Suprapubic skin (tissue), 4 donors: ENCODE data around the gene SPRYD4. TPM values are rescaled to one million over a fixed set of nuclear protein-coding genes. Genes with fewer than 3 reads are reported as not detected.
A peak's percentile ranks its signal among the peaks of the same experiment; 100 is the strongest.
"Not testable (repeated sequence)": the region's sequence is repeated elsewhere in the genome, so short reads cannot be mapped to it uniquely, and the experiment has no call there.

ENCODE experiments used
- DNase-seq, 2 donors: peaks; one replicate each; pipeline ENCODE4 v3.0.0-alpha.2; 2019; ENCODE audit warnings: low spot score in 2 of 2
- H3K27ac ChIP-seq: fragments of 200-600 bp; sonication (generic); one replicate; pipeline ENCODE4 v1.5.1; 2019
- H3K27me3 ChIP-seq: fragments of 200-600 bp; sonication (generic); one replicate; pipeline ENCODE4 v1.5.1; 2019
- H3K36me3 ChIP-seq: fragments of 200-600 bp; sonication (generic); one replicate; pipeline ENCODE4 v1.5.1; 2019
- H3K4me1 ChIP-seq: fragments of 200-600 bp; sonication (generic); one replicate; pipeline ENCODE4 v1.5.1; 2019
- H3K4me3 ChIP-seq: fragments of 200-600 bp; sonication (generic); one replicate; pipeline ENCODE4 v1.5.1; 2019; ENCODE audit warnings: mild to moderate bottlenecking
- H3K9me3 ChIP-seq: fragments of 200-600 bp; sonication (generic); one replicate; pipeline ENCODE4 v1.5.1; 2019
- CTCF ChIP-seq, 2 donors: fragments of 200-600 bp in 1 of 2; fragments of 450-650 bp in 1 of 2; sonication (generic) in 1 of 2; IDR thresholded peaks; one replicate each; pipeline ENCODE4 v1.5.1; 2016 to 2019; ENCODE audit warnings: antibody characterized with exemption in 2 of 2, mild to moderate bottlenecking in 1 of 2, moderate library complexity in 1 of 2
- EP300 ChIP-seq: sonication (generic); formaldehyde crosslinking; IDR thresholded peaks from one replicate; pipeline ENCODE4 v1.6.1; 2017; ENCODE audit warnings: antibody characterized with exemption
- POLR2A ChIP-seq, 2 donors: fragments of 450-650 bp; IDR thresholded peaks; one replicate each; pipeline ENCODE4 v1.6.1; 2017; ENCODE audit warnings: antibody characterized with exemption in 2 of 2, mild to moderate bottlenecking in 2 of 2, moderate library complexity in 2 of 2
- POLR2AphosphoS5 ChIP-seq, 3 donors: sonication (generic); formaldehyde crosslinking; IDR thresholded peaks; one replicate each; pipeline ENCODE4 v1.6.1; 2017; ENCODE audit warnings: antibody characterized with exemption in 3 of 3
- WGBS: methylation state at CpG from one replicate; pipeline ENCODE4 v1.1.5; 2018; 5-methylcytosine and 5-hydroxymethylcytosine counted together
- total RNA-seq, 4 donors: library from RNA; depleted of rRNA; stranded (reverse); fragments of >200 nt; gene quantifications; one replicate each; pipeline ENCODE4 v1.1.0, GENCODE V29; 2016

SPRYD4 gene
- total RNA-seq, 4 donors from 2014 or later, result 2.8 to 4.8 (median 2.9) TPM

GRCh38 chr12:56431850-56432249 is 36.5 kb upstream of the SPRYD4 start:
- no peak for DNase-seq
- H3K4me3 ChIP-seq, result no peak overlapping the region
- H3K27me3 ChIP-seq, result no peaks in the 10 kb centered on the region
- no peaks in the 10 kb centered on the region for H3K9me3 ChIP-seq
- H3K36me3 ChIP-seq, result peaks cover 12% of the 10 kb centered on the region
- H3K4me1 ChIP-seq, result no peaks in the 10 kb centered on the region
- 94% methylated on average over 3 of the region's 3 CpGs for WGBS
- no peak overlapping the region for H3K27ac ChIP-seq
- TF ChIP-seq CTCF (IDR thresholded peaks at IDR 0.05) (no peak), EP300 (no peak), POLR2A (IDR thresholded peaks at IDR 0.05) (no peak), POLR2AphosphoS5 (IDR thresholded peaks at IDR 0.05) (no peak)

GRCh38 chr12:56434828-56435227 is 33.5 kb upstream of the SPRYD4 start:
- TF ChIP-seq CTCF (IDR thresholded peaks at IDR 0.05) (no peak), EP300 (no peak), POLR2A (IDR thresholded peaks at IDR 0.05) (no peak), POLR2AphosphoS5 (IDR thresholded peaks at IDR 0.05) (no peak)
- DNase-seq, result no peak
- H3K36me3 ChIP-seq, result peaks cover 3% of the 10 kb centered on the region

GRCh38 chr12:56437430-56438176 is 30.8 kb upstream of the SPRYD4 start:
- H3K4me3 ChIP-seq, result no peak overlapping the region
- no peaks in the 10 kb centered on the region for H3K27me3 ChIP-seq
- no peaks in the 10 kb centered on the region for H3K9me3 ChIP-seq
- no peak overlapping the region for H3K27ac ChIP-seq
- no peaks in the 10 kb centered on the region for H3K36me3 ChIP-seq
- 81% methylated on average over 11 of the region's 11 CpGs for WGBS
- no peaks in the 10 kb centered on the region for H3K4me1 ChIP-seq
- no peak for DNase-seq
- TF ChIP-seq CTCF (IDR thresholded peaks at IDR 0.05) (no peak), POLR2AphosphoS5 (IDR thresholded peaks at IDR 0.05) (no peak), EP300 (no peak), POLR2A (IDR thresholded peaks at IDR 0.05) (no peak)

More at GRCh38 chr12:56434828-56435227, 33.5 kb upstream of the SPRYD4 start:
- no peaks in the 10 kb centered on the region for H3K4me1 ChIP-seq
- H3K9me3 ChIP-seq, result no peaks in the 10 kb centered on the region
- H3K27me3 ChIP-seq, result no peaks in the 10 kb centered on the region
- H3K4me3 ChIP-seq, result no peak overlapping the region
- H3K27ac ChIP-seq, result no peak overlapping the region
- 94% methylated on average over 6 of the region's 6 CpGs for WGBS

GRCh38 chr12:56443208-56443607 is 25.2 kb upstream of the SPRYD4 start:
- DNase-seq, H3K36me3 ChIP-seq, H3K4me1 ChIP-seq, H3K27ac ChIP-seq, H3K27me3 ChIP-seq, H3K4me3 ChIP-seq, H3K9me3 ChIP-seq: not testable (repeated sequence)
- WGBS, result 56% methylated on average over 2 of the region's 2 CpGs

- H3K9me3 ChIP-seq, result no peaks in the 10 kb centered on the region
- H3K36me3 ChIP-seq, result no peaks in the 10 kb centered on the region
- no peaks in the 10 kb centered on the region for H3K27me3 ChIP-seq
- H3K27ac ChIP-seq, result peak within 1 kb of the TSS; percentile 87
- H3K4me1 ChIP-seq, result peaks cover 12% of the 10 kb centered on the region
- DNase-seq, result peak; percentile 89 to 92
- peak within 1 kb of the TSS; percentile 82 for H3K4me3 ChIP-seq
- TF ChIP-seq POLR2AphosphoS5 (IDR thresholded peaks at IDR 0.05) (peak in 1 of 3 donors; percentile 80), POLR2A (IDR thresholded peaks at IDR 0.05) (peak; percentile 21 to 36), EP300 (no peak)
- 1% methylated on average over 19 of the region's 58 CpGs for WGBS
Observed at GRCh38 chr12:56448860-56449621, 19.3 kb upstream of the SPRYD4 start, which contains the start of gene TIMELESS. Gene TIMELESS (minus strand): TSS chr12:56449426. CDS start chr12:56434170, 15,256 bp downstream.

GRCh38 chr12:56449622-56449984 is 18.8 kb upstream of the SPRYD4 start:
- no peaks in the 10 kb centered on the region for H3K36me3 ChIP-seq
- no peaks in the 10 kb centered on the region for H3K27me3 ChIP-seq
- DNase-seq, result no peak
- 27% methylated on average over 5 of the region's 5 CpGs for WGBS
- TF ChIP-seq EP300, result no peak
- TF ChIP-seq POLR2A (IDR thresholded peaks at IDR 0.05), result no peak
- no peak for TF ChIP-seq CTCF (IDR thresholded peaks at IDR 0.05)
- TF ChIP-seq POLR2AphosphoS5 (IDR thresholded peaks at IDR 0.05), result no peak
- H3K9me3 ChIP-seq, result no peaks in the 10 kb centered on the region
- peak overlapping the region; percentile 87 for H3K27ac ChIP-seq
- peaks cover 12% of the 10 kb centered on the region for H3K4me1 ChIP-seq
- peak overlapping the region; percentile 82 for H3K4me3 ChIP-seq
